HG02884 (cell line): ENCODE results near the gene FANCI.

Source experiments
- ATAC-seq: cut with Tn5 transposase; IDR thresholded peaks from one replicate; pipeline ENCODE4 v1.9.1; 2021; ENCODE audit warnings: mild to moderate bottlenecking, moderate library complexity; ENCODE audit not compliant: unreplicated experiment

FANCI gene

GRCh38 chr15:89330881-89331595 lies 87.3 kb downstream of the FANCI start:
- no peak for ATAC-seq

- ATAC-seq, result no peak
Observed at GRCh38 chr15:89332446-89332845, 88.7 kb downstream of the FANCI start.

GRCh38 chr15:89333011-89333860 lies 89.5 kb downstream of the FANCI start:
- no peak for ATAC-seq

- no peak for ATAC-seq
Observed at GRCh38 chr15:89333959-89334509, 90.3 kb downstream of the FANCI start.

GRCh38 chr15:89334510-89335297 lies 90.9 kb downstream of the FANCI start, which contains the start of gene POLG:
TSS of gene POLG (minus strand) at chr15:89334824. CDS start at chr15:89333754, 1,070 bp downstream.
- peak; percentile 88 for ATAC-seq

- no peak for ATAC-seq
Observed at GRCh38 chr15:89335298-89336041, 91.7 kb downstream of the FANCI start.

- ATAC-seq, result no peak
Observed at GRCh38 chr15:89338036-89338435, 94.3 kb downstream of the FANCI start.

- no peak for ATAC-seq
Observed at GRCh38 chr15:89340573-89340972, 96.8 kb downstream of the FANCI start.

GRCh38 chr15:89341316-89342005 lies 97.7 kb downstream of the FANCI start:
- no peak for ATAC-seq

GRCh38 chr15:89342840-89343239 lies 99.1 kb downstream of the FANCI start:
- no peak for ATAC-seq

GRCh38 chr15:89345248-89345647 lies 101.5 kb downstream of the FANCI start:
- ATAC-seq, result no peak

- ATAC-seq, result no peak
Observed at GRCh38 chr15:89346516-89347231, 102.9 kb downstream of the FANCI start.

- ATAC-seq, result no peak
Observed at GRCh38 chr15:89349206-89349558, 105.4 kb downstream of the FANCI start.

GRCh38 chr15:89352476-89352875 lies 108.7 kb downstream of the FANCI start:
- ATAC-seq, result no peak

- no peak for ATAC-seq
Observed at GRCh38 chr15:89353991-89354390, 110.2 kb downstream of the FANCI start.

- no peak for ATAC-seq
Observed at GRCh38 chr15:89356634-89357298, 113.0 kb downstream of the FANCI start.

GRCh38 chr15:89358435-89358754 lies 114.6 kb downstream of the FANCI start:
- ATAC-seq, result no peak

GRCh38 chr15:89358755-89359439 lies 115.1 kb downstream of the FANCI start:
- ATAC-seq, result peak; percentile 84
